IMR-90 (cell line): ENCODE measurements around the gene DBNDD2.

Experiments
- BHLHE40 ChIP-seq: fragments of 150-350 bp; IDR thresholded peaks from 2 replicates; pipeline ENCODE4 v1.6.1; 2016; ENCODE audit warnings: mild to moderate bottlenecking, low read depth, low read length
- CTCF ChIP-seq: conservative IDR thresholded peaks from 2 replicates; pipeline ENCODE4 v1.5.1; 2012; ENCODE audit warnings: mild to moderate bottlenecking, low read depth, low read length, improper control_type of control experiment
- ELK1 ChIP-seq: fragments of 150-350 bp; IDR thresholded peaks from 2 replicates; pipeline ENCODE4 v1.6.1; 2016; ENCODE audit warnings: low read depth, mild to moderate bottlenecking, low read length, moderate library complexity, borderline replicate concordance
- FOS ChIP-seq: fragments of 150-350 bp; IDR thresholded peaks from 2 replicates; pipeline ENCODE4 v1.6.1; 2016; ENCODE audit warnings: low read depth, low read length
- POLR2A ChIP-seq: IDR thresholded peaks from 2 replicates; pipeline ENCODE4 v1.6.1; 2012; ENCODE audit warnings: mild to moderate bottlenecking, low read depth, low read length
- RAD21 ChIP-seq: IDR thresholded peaks from 2 replicates; pipeline ENCODE4 v1.6.1; 2012; ENCODE audit warnings: low read length, improper control_type of control experiment
- RFX5 ChIP-seq: IDR thresholded peaks from 2 replicates; pipeline ENCODE4 v1.8.0; 2012; ENCODE audit warnings: low read depth, mild to moderate bottlenecking, low read length, moderate library complexity
- SMC3 ChIP-seq: fragments of 150-350 bp; IDR thresholded peaks from 2 replicates; pipeline ENCODE4 v1.6.1; 2016; ENCODE audit warnings: low read depth, mild to moderate bottlenecking, antibody characterized with exemption, low read length, moderate library complexity
- USF2 ChIP-seq: fragments of 150-350 bp; IDR thresholded peaks from 2 replicates; pipeline ENCODE4 v1.6.1; 2017; ENCODE audit warnings: mild to moderate bottlenecking, antibody characterized with exemption, low read length, low read depth

- TF ChIP-seq SMC3 (no peak), CTCF (no peak), RFX5 (no peak), POLR2A (no peak), RAD21 (no peak), ELK1 (no peak), USF2 (no peak), FOS (no peak), BHLHE40 (no peak)
Measured at GRCh38 chr20:45392733-45393132, 15.4 kb upstream of the DBNDD2 start.
